Trophoblast cell (in vitro differentiated cells and primary cell): ENCODE data around the gene RASL11A.
A peak's percentile ranks its signal among the peaks of the same experiment; 100 is the strongest.

Experiments
- DNase-seq, 2 donors: peaks; one replicate each; pipeline ENCODE4 v3.0.0-alpha.2; 2016
- H2AFZ ChIP-seq: 2 replicates; pipeline ENCODE4 v1.6.1; 2013; ENCODE audit warnings: low read length, moderate library complexity, mild to moderate bottlenecking; ENCODE audit not compliant: insufficient read depth, poor library complexity
- H2AK5ac ChIP-seq: 2 replicates; pipeline ENCODE4 v1.6.1; 2013; ENCODE audit warnings: mild to moderate bottlenecking, low read length
- H2BK120ac ChIP-seq: 2 replicates; pipeline ENCODE4 v1.6.1; 2013; ENCODE audit warnings: low read length, mild to moderate bottlenecking, moderate library complexity; ENCODE audit not compliant: insufficient read depth, poor library complexity
- H2BK12ac ChIP-seq: 2 replicates; pipeline ENCODE4 v1.6.1; 2013; ENCODE audit warnings: mild to moderate bottlenecking, low read length, moderate library complexity
- H2BK5ac ChIP-seq: 2 replicates; pipeline ENCODE4 v1.6.1; 2013; ENCODE audit warnings: low read length, low read depth, moderate library complexity, mild to moderate bottlenecking; ENCODE audit not compliant: poor library complexity
- H3K14ac ChIP-seq: 2 replicates; pipeline ENCODE4 v1.6.1; 2013; ENCODE audit warnings: mild to moderate bottlenecking, low read length
- H3K18ac ChIP-seq: 2 replicates; pipeline ENCODE4 v1.6.1; 2013; ENCODE audit warnings: mild to moderate bottlenecking, low read length
- H3K23ac ChIP-seq: 2 replicates; pipeline ENCODE4 v1.6.1; 2013; ENCODE audit warnings: low read length
- H3K27ac ChIP-seq: 2 replicates; pipeline ENCODE4 v1.5.1; 2013; ENCODE audit warnings: low read depth, mild to moderate bottlenecking, inconsistent platforms, low read length, moderate library complexity
- H3K27me3 ChIP-seq: 2 replicates; pipeline ENCODE4 v1.6.1; 2013; ENCODE audit warnings: inconsistent platforms, mild to moderate bottlenecking, low read length, moderate library complexity; ENCODE audit not compliant: insufficient read depth
- H3K36me3 ChIP-seq, 2 experiments: 1 replicate in 1 of 2; 2 replicates in 1 of 2; pipeline ENCODE4 v1.6.1; 2013; ENCODE audit warnings: low read length in 2 of 2, mild to moderate bottlenecking in 2 of 2, moderate library complexity in 1 of 2; ENCODE audit not compliant: insufficient read depth in 2 of 2, control insufficient read depth in 1 of 2
- H3K4ac ChIP-seq: 2 replicates; pipeline ENCODE4 v1.6.1; 2013; ENCODE audit warnings: low read depth, mild to moderate bottlenecking, low read length, moderate library complexity
- H3K4me1 ChIP-seq, 2 experiments: 1 replicate in 1 of 2; 2 replicates in 1 of 2; pipeline ENCODE4 v1.6.1; 2013; ENCODE audit warnings: low read length in 2 of 2, mild to moderate bottlenecking in 2 of 2, moderate library complexity in 1 of 2; ENCODE audit not compliant: insufficient read depth in 2 of 2, control insufficient read depth in 1 of 2
- H3K4me2 ChIP-seq: 2 replicates; pipeline ENCODE4 v1.6.1; 2013; ENCODE audit warnings: inconsistent platforms, mild to moderate bottlenecking, low read length, moderate library complexity
- H3K4me3 ChIP-seq: 2 replicates; pipeline ENCODE4 v1.5.1; 2013; ENCODE audit warnings: mild to moderate bottlenecking, low read depth, low read length, inconsistent platforms
- H3K79me1 ChIP-seq: one replicate; pipeline ENCODE4 v1.6.1; 2013; ENCODE audit warnings: low read length
- H3K79me2 ChIP-seq: 2 replicates; pipeline ENCODE4 v1.6.1; 2013; ENCODE audit warnings: low read length, mild to moderate bottlenecking; ENCODE audit not compliant: control insufficient read depth, insufficient read depth, poor library complexity
- H3K9ac ChIP-seq: 2 replicates; pipeline ENCODE4 v1.6.1; 2013; ENCODE audit warnings: mild to moderate bottlenecking, low read length
- H3K9me3 ChIP-seq: 2 replicates; pipeline ENCODE4 v1.6.1; 2013; ENCODE audit warnings: low read depth, mild to moderate bottlenecking, control low read depth, inconsistent platforms, low read length; ENCODE audit not compliant: insufficient read depth
- H4K12ac ChIP-seq: 2 replicates; pipeline ENCODE4 v1.6.1; 2013; ENCODE audit warnings: low read depth, mild to moderate bottlenecking, low read length, moderate library complexity
- H4K8ac ChIP-seq: 2 replicates; pipeline ENCODE4 v1.6.1; 2013; ENCODE audit warnings: low read depth, mild to moderate bottlenecking, low read length, moderate library complexity
- H4K91ac ChIP-seq: one replicate; pipeline ENCODE4 v1.6.1; 2013; ENCODE audit warnings: low read depth, mild to moderate bottlenecking, low read length, moderate library complexity
- WGBS: extraction: QIAGEN DNeasy Blood & Tissue Kit; methylation state at CpG from one replicate; pipeline ENCODE4 v1.1.7; 2013; ENCODE audit warnings: missing lambda C conversion rate; ENCODE audit not compliant: insufficient read length, insufficient coverage; ENCODE audit errors: extremely low coverage; 5-methylcytosine and 5-hydroxymethylcytosine counted together

Gene RASL11A

DNA sequence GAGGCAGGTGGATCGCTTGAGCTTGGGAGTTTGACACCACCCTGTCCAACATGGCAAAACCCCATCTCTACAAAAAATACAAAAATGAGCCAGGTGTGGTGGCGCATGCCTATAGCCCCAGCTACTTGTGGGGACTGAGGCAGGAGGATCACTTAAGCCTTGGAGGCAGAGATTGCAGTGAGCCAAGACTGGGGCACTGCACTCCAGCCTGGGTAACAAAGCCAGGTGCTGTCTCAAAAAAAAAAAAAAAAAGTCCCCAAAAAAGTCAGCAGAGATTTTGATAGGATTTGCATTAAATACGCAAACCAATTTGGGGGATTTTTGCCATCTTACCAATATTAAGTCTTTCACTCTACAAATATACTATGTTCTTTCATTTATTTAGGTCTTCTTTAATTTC, 41.0 kb upstream of the RASL11A start:
- no peaks in the 10 kb centered on the region for H3K4me1 ChIP-seq
- no peak overlapping the region for H3K4me3 ChIP-seq
- no peak overlapping the region for H2AK5ac ChIP-seq
- H3K23ac ChIP-seq = no peak overlapping the region
- DNase-seq = no peak
- no peak overlapping the region for H2BK120ac ChIP-seq
- no peaks in the 10 kb centered on the region for H3K27me3 ChIP-seq
- H3K18ac ChIP-seq = no peak overlapping the region
- H4K8ac ChIP-seq = no peak overlapping the region
- no peak overlapping the region for H3K9ac ChIP-seq
- H3K14ac ChIP-seq = no peak overlapping the region
- H4K12ac ChIP-seq = no peak overlapping the region
- H2BK12ac ChIP-seq = no peak overlapping the region
- no peak overlapping the region for H4K91ac ChIP-seq
- no peaks in the 10 kb centered on the region for H3K36me3 ChIP-seq
- H3K27ac ChIP-seq = no peak overlapping the region
- H2AFZ ChIP-seq = no peak overlapping the region
- H3K9me3 ChIP-seq = no peaks in the 10 kb centered on the region
- H3K79me2 ChIP-seq = no peaks in the 10 kb centered on the region
- H3K4ac ChIP-seq = no peak overlapping the region
- H3K79me1 ChIP-seq = no peaks in the 10 kb centered on the region
- whole genome bisulfite sequencing = no CpG with 5 or more reads among the region's 3 CpGs
- no peak overlapping the region for H2BK5ac ChIP-seq
- no peak overlapping the region for H3K4me2 ChIP-seq

DNA sequence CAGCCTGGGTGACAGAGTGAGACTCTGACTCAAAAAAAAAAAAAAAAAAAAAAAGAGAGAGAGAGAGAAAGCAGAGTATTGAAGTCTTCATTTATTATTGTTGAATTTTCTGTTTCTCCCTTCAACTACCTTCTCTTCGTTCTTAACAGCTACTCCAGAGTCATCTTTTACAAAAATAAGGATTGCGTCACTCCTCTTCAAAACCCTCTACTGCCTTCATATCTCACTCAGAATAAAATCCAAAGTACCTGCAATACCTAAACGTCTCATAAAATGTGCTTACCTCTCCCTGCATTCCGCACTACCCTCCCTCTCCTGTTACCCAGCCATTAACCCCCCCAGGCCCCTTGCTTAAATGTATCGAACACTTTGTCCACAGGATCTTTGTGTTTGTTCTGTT, 36.7 kb upstream of the RASL11A start:
- no peak overlapping the region for H3K14ac ChIP-seq
- H2AFZ ChIP-seq = no peak overlapping the region
- H3K18ac ChIP-seq = no peak overlapping the region
- no peak overlapping the region for H3K27ac ChIP-seq
- H3K36me3 ChIP-seq = no peaks in the 10 kb centered on the region
- no peak overlapping the region for H4K8ac ChIP-seq
- no peak overlapping the region for H4K12ac ChIP-seq
- no peak overlapping the region for H3K4ac ChIP-seq
- no peaks in the 10 kb centered on the region for H3K4me1 ChIP-seq
- no peak overlapping the region for H4K91ac ChIP-seq
- no peak overlapping the region for H3K9ac ChIP-seq
- no peaks in the 10 kb centered on the region for H3K79me1 ChIP-seq
- no peak overlapping the region for H2AK5ac ChIP-seq
- no peaks in the 10 kb centered on the region for H3K9me3 ChIP-seq
- no peak for DNase-seq
- H2BK120ac ChIP-seq = no peak overlapping the region
- H3K4me3 ChIP-seq = no peak overlapping the region
- H2BK12ac ChIP-seq = no peak overlapping the region
- no peaks in the 10 kb centered on the region for H3K79me2 ChIP-seq
- no peak overlapping the region for H3K4me2 ChIP-seq
- no peaks in the 10 kb centered on the region for H3K27me3 ChIP-seq
- no peak overlapping the region for H3K23ac ChIP-seq
- WGBS = no CpG with 5 or more reads among the region's 5 CpGs
- no peak overlapping the region for H2BK5ac ChIP-seq

DNA sequence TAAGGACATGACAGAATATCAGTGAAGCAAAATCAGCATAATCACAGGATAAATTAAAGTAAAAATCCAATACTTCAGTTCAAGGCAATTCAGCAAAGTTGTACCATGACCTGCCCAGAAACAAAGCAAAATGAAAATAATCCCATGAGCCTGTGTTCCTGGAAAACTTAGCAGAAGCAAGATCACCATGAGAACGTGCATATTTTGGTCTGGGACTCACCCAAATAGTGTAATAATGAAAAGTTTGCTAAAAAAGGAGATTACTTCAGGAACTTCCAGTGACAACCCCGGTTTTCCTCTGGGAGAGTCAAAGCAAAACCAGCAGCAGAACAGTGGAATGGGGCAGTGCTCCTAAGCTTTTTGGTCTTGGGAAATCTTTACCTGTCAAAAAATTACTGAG, 34.2 kb upstream of the RASL11A start:
- no peak overlapping the region for H2AFZ ChIP-seq
- H3K27ac ChIP-seq = no peak overlapping the region
- H3K27me3 ChIP-seq = no peaks in the 10 kb centered on the region
- H3K9me3 ChIP-seq = no peaks in the 10 kb centered on the region
- H3K4me3 ChIP-seq = no peak overlapping the region
- no peaks in the 10 kb centered on the region for H3K79me1 ChIP-seq
- no peak overlapping the region for H2BK120ac ChIP-seq
- no peak overlapping the region for H4K12ac ChIP-seq
- no peaks in the 10 kb centered on the region for H3K79me2 ChIP-seq
- no CpG with 5 or more reads among the region's 2 CpGs for WGBS
- H3K18ac ChIP-seq = no peak overlapping the region
- H2BK12ac ChIP-seq = no peak overlapping the region
- no peaks in the 10 kb centered on the region for H3K4me1 ChIP-seq
- H3K4ac ChIP-seq = no peak overlapping the region
- no peak overlapping the region for H3K14ac ChIP-seq
- no peak for DNase-seq
- no peaks in the 10 kb centered on the region for H3K36me3 ChIP-seq
- H3K9ac ChIP-seq = no peak overlapping the region
- no peak overlapping the region for H3K23ac ChIP-seq
- no peak overlapping the region for H2AK5ac ChIP-seq
- H4K91ac ChIP-seq = no peak overlapping the region
- H3K4me2 ChIP-seq = no peak overlapping the region
- H4K8ac ChIP-seq = no peak overlapping the region
- H2BK5ac ChIP-seq = no peak overlapping the region

DNA sequence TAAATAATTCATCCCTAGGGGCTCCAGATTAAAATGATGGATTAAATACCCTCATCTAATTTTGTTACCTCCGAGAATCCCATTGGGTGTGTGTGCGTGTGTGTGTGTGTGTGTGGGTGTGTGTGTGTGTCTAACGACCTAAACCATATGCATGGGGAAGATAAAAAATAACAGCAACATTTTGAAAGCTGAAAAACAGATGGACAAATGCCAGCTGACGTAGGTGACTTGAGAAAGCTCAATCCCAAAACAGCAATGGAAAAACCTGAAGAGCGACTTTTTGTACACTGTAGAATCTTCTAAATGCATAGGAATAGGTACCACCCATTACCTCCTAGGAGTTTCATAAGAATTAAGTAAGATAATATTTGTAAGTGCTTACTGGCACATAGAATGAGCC, 27.9 kb upstream of the RASL11A start:
- Histone ChIP-seq H3K9ac (no peak overlapping the region), H2AK5ac (no peak overlapping the region), H4K12ac (no peak overlapping the region), H3K36me3 (no peaks in the 10 kb centered on the region), H3K4ac (no peak overlapping the region), H3K4me2 (no peak overlapping the region), H3K27ac (no peak overlapping the region), H3K4me1 (no peaks in the 10 kb centered on the region), H2BK120ac (no peak overlapping the region), H2BK5ac (no peak overlapping the region), H3K18ac (no peak overlapping the region), H3K9me3 (no peaks in the 10 kb centered on the region), H3K79me2 (no peaks in the 10 kb centered on the region), H2BK12ac (no peak overlapping the region), H4K91ac (no peak overlapping the region), H3K14ac (no peak overlapping the region), H3K79me1 (no peaks in the 10 kb centered on the region), H3K27me3 (no peaks in the 10 kb centered on the region), H3K23ac (no peak overlapping the region), H2AFZ (no peak overlapping the region), H4K8ac (no peak overlapping the region), H3K4me3 (no peak overlapping the region)
- WGBS = no CpG with 5 or more reads among the region's 5 CpGs
- DNase-seq = peak; percentile 10 to 55
